Measurements from ENCODE around the gene PRKG1.

The PRKG1 gene

DNA sequence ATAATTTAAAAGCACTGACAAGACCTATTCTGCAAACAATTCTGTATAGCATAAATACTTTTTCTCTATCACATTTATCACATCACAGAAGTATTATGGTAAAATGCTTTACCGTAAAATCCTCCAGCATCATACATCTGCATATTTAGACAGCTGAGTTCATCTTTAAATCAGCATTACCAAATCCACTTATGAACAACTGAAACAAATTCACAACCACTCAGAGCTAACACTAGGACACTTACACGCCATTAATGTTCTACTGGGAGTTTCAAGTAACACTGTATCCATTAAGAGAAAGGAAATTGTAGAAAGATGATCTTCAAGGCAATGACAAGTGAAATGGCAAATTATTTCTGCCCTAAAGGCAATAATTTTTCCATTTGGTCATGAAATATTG lies 1134.1 kb downstream of the PRKG1 start:
- Histone ChIP-seq H3K79me2 (ENCODE audit: control insufficient read depth, low read length) (no peaks in the 10 kb centered on the region), H3K9me3 (ENCODE audit: control insufficient read depth, insufficient read depth, low read length) (no peaks in the 10 kb centered on the region), H3K27me3 (ENCODE audit: control insufficient read depth, low read length) (no peaks in the 10 kb centered on the region), H3K27ac (ENCODE audit: low read depth, low read length) (no peak overlapping the region), H4K20me1 (ENCODE audit: control insufficient read depth, insufficient read depth, low read depth, low read length) (no peaks in the 10 kb centered on the region), H3F3A (ENCODE audit: control insufficient read depth, insufficient read depth) (no peaks in the 10 kb centered on the region), H3K4me2 (ENCODE audit: low read length) (no peak overlapping the region), H3K9me2 (replicated peaks; ENCODE audit: control insufficient read depth, low read length) (no peaks in the 10 kb centered on the region), H3K4me1 (ENCODE audit: control insufficient read depth, low read length) (no peaks in the 10 kb centered on the region), H3K36me3 (ENCODE audit: control insufficient read depth, low read length) (no peaks in the 10 kb centered on the region), H3K4me3 (ENCODE audit: low read length) (no peak overlapping the region)
- no peak for TF ChIP-seq EZH2phosphoT487 (IDR thresholded peaks at IDR 0.05; ENCODE audit: borderline replicate concordance, low read length)

DNA sequence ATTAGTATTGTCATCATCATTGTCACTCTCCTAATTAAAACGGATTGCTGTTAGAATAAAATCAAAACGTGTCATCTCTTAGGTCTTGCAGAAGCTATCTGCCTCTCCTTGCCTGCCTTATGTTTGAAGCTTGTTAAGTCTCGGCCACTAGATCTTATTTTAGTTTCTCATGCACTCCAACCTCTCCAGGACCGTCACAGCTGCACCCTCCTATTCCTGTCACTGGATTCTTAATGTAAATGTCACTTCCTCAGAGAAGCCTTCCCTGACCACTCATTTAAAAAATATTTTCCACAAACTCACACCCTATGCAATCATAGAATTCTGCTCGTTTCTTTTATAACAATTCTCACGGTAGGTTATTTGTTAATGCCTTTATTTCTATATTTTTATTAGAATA lies 1135.9 kb downstream of the PRKG1 start:
- no peaks in the 10 kb centered on the region for H3K27me3 ChIP-seq (ENCODE audit: control insufficient read depth, low read length)
- no peaks in the 10 kb centered on the region for H3K36me3 ChIP-seq (ENCODE audit: control insufficient read depth, low read length)
- H3K27ac ChIP-seq (ENCODE audit: low read depth, low read length): no peak overlapping the region
- H3K79me2 ChIP-seq (ENCODE audit: control insufficient read depth, low read length): no peaks in the 10 kb centered on the region
- no peak overlapping the region for H3K4me3 ChIP-seq (ENCODE audit: low read length)
- H3K9me3 ChIP-seq (ENCODE audit: control insufficient read depth, insufficient read depth, low read length): no peaks in the 10 kb centered on the region
- H3K4me2 ChIP-seq (ENCODE audit: low read length): no peak overlapping the region
- H3F3A ChIP-seq (ENCODE audit: control insufficient read depth, insufficient read depth): no peaks in the 10 kb centered on the region
- H4K20me1 ChIP-seq (ENCODE audit: control insufficient read depth, insufficient read depth, low read depth, low read length): no peaks in the 10 kb centered on the region
- TF ChIP-seq EZH2phosphoT487 (IDR thresholded peaks at IDR 0.05; ENCODE audit: borderline replicate concordance, low read length): no peak
- TF ChIP-seq, protein P1, sequence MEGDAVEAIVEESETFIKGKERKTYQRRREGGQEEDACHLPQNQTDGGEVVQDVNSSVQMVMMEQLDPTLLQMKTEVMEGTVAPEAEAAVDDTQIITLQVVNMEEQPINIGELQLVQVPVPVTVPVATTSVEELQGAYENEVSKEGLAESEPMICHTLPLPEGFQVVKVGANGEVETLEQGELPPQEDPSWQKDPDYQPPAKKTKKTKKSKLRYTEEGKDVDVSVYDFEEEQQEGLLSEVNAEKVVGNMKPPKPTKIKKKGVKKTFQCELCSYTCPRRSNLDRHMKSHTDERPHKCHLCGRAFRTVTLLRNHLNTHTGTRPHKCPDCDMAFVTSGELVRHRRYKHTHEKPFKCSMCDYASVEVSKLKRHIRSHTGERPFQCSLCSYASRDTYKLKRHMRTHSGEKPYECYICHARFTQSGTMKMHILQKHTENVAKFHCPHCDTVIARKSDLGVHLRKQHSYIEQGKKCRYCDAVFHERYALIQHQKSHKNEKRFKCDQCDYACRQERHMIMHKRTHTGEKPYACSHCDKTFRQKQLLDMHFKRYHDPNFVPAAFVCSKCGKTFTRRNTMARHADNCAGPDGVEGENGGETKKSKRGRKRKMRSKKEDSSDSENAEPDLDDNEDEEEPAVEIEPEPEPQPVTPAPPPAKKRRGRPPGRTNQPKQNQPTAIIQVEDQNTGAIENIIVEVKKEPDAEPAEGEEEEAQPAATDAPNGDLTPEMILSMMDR (IDR thresholded peaks at IDR 0.05; ENCODE audit: low read depth, low read length, poor library complexity, severe bottlenecking): no peak
- no peaks in the 10 kb centered on the region for H3K9me2 ChIP-seq (replicated peaks; ENCODE audit: control insufficient read depth, low read length)
- H3K4me1 ChIP-seq (ENCODE audit: control insufficient read depth, low read length): no peaks in the 10 kb centered on the region

DNA sequence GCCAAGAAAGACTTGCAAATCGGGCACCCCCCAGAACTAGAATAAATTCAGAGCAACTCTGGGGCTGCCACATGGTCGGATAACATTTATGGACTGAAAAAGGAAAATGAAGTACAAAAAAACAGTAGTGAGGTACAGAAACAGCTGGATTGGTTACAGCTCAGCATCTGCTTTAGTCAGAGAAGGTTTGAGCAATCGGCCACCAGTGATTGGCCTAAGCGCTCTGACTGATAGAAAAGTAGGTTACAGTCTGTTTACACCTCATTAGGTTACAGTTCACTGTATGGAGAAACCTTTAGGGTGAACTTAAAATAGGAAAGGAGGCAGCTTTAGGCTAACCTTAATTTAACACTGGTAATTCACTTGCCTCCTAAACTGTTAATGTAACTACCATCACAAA lies 1137.8 kb downstream of the PRKG1 start:
- H3K9me3 ChIP-seq (ENCODE audit: control insufficient read depth, insufficient read depth, low read length): no peaks in the 10 kb centered on the region
- H4K20me1 ChIP-seq (ENCODE audit: control insufficient read depth, insufficient read depth, low read depth, low read length): no peaks in the 10 kb centered on the region
- H3F3A ChIP-seq (ENCODE audit: control insufficient read depth, insufficient read depth): peaks cover 8% of the 10 kb centered on the region
- H3K27me3 ChIP-seq (ENCODE audit: control insufficient read depth, low read length): no peaks in the 10 kb centered on the region
- H3K4me3 ChIP-seq (ENCODE audit: low read length): no peak overlapping the region
- H3K4me1 ChIP-seq (ENCODE audit: control insufficient read depth, low read length): peaks cover 14% of the 10 kb centered on the region
- H3K4me2 ChIP-seq (ENCODE audit: low read length): no peak overlapping the region
- H3K79me2 ChIP-seq (ENCODE audit: control insufficient read depth, low read length): no peaks in the 10 kb centered on the region
- H3K36me3 ChIP-seq (ENCODE audit: control insufficient read depth, low read length): no peaks in the 10 kb centered on the region
- TF ChIP-seq, protein P1 (IDR thresholded peaks at IDR 0.05; ENCODE audit: low read depth, low read length, poor library complexity, severe bottlenecking): no peak
- TF ChIP-seq EZH2phosphoT487 (IDR thresholded peaks at IDR 0.05; ENCODE audit: borderline replicate concordance, low read length): no peak
- H3K27ac ChIP-seq (ENCODE audit: low read depth, low read length): no peak overlapping the region
- H3K9me2 ChIP-seq (replicated peaks; ENCODE audit: control insufficient read depth, low read length): no peaks in the 10 kb centered on the region

DNA sequence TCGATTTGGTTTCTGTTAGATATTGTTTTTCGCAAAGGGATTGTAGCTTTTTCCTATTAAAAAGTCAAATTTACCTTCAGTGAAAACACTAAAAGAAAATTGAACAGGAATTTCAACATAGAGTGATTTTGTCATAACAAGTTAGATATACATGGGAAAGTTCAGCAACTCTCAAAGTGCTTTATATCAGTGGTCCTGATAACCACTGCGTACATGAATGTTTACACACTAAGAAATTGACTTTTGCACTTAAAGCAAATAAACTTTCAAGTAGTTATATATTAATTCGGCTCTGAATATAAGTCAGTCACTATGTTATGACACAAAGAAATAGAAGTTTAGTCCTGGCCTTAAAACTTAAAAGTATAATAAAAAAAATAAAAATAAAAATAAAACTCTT lies 1138.5 kb downstream of the PRKG1 start:
- H3K9me3 ChIP-seq (ENCODE audit: control insufficient read depth, insufficient read depth, low read length): no peaks in the 10 kb centered on the region
- H3K27me3 ChIP-seq (ENCODE audit: control insufficient read depth, low read length): no peaks in the 10 kb centered on the region
- H3K79me2 ChIP-seq (ENCODE audit: control insufficient read depth, low read length): no peaks in the 10 kb centered on the region
- peaks cover 13% of the 10 kb centered on the region for H3F3A ChIP-seq (ENCODE audit: control insufficient read depth, insufficient read depth)
- H3K4me1 ChIP-seq (ENCODE audit: control insufficient read depth, low read length): peaks cover 22% of the 10 kb centered on the region
- no peak overlapping the region for H3K27ac ChIP-seq (ENCODE audit: low read depth, low read length)
- no peaks in the 10 kb centered on the region for H4K20me1 ChIP-seq (ENCODE audit: control insufficient read depth, insufficient read depth, low read depth, low read length)
- no peak overlapping the region for H3K4me3 ChIP-seq (ENCODE audit: low read length)
- H3K36me3 ChIP-seq (ENCODE audit: control insufficient read depth, low read length): no peaks in the 10 kb centered on the region
- H3K4me2 ChIP-seq (ENCODE audit: low read length): no peak overlapping the region
- H3K9me2 ChIP-seq (replicated peaks; ENCODE audit: control insufficient read depth, low read length): no peaks in the 10 kb centered on the region
- TF ChIP-seq, protein P1 (IDR thresholded peaks at IDR 0.05; ENCODE audit: low read depth, low read length, poor library complexity, severe bottlenecking): no peak
- TF ChIP-seq EZH2phosphoT487 (IDR thresholded peaks at IDR 0.05; ENCODE audit: borderline replicate concordance, low read length): no peak
